Stimulated activated CD8-positive, alpha-beta memory T cell treated with anti-CD3 and anti-CD28 coated beads, Interleukin-7, amount 100 ng/mL, for 24 hours (primary cell): Measurements from ENCODE around the gene AHRR.
A peak's percentile ranks its signal among the peaks of the same experiment; 100 is the strongest.
"Not testable (repeated sequence)": the region's sequence is repeated elsewhere in the genome, so short reads cannot be mapped to it uniquely, and the experiment has no call there.

Experiments used
- DNase-seq: peaks from one replicate; pipeline ENCODE4 v3.0.0-alpha.2; 2020; ENCODE audit warnings: low read depth

AHRR gene

DNA sequence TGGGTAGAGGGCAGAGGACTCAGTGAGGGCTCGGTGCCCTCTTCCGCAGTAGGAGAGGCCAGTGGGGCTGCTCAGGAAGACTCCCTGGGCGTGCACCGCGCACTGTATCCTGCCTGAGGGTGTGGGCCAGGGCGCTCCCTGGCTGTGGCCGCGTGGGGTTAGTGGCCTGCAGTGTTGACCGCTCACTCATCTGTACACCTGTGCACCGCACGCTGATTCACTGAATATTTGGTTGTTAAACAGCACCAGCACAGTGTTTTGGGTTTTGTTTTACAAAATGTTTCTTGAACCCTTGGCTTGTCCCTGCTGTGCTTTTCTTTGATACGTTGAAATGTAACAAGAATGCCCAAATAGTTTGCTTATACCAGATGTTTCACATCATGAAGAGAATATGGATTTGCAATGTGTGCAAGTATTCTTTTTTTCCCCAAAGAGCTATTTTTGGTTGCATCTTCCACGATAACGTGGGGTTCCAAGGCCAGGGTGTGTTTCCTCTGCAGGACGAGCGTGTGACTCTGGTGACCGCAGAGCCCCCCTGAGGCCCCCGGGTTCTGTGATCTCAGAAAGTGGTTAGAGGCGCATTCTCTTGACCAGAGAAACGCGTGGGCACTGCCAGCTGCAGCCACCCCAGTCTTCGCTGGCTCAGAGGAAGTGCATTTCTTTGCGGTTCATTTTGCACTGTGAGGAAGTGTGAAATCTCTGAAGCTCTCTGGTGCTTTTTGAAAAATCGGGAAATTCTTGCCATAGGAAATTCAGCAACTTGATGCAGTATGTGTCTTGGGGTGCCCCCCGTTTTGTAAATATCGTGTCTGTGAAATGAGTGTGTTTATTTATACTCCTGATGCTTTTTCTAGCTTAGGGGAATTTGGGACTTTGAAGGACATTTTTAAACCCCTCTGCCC, 46.9 kb downstream of the AHRR start:
- DNase-seq = no peak

GRCh38 chr5:369151-369868, 47.8 kb downstream of the AHRR start:
- no peak for DNase-seq

DNA sequence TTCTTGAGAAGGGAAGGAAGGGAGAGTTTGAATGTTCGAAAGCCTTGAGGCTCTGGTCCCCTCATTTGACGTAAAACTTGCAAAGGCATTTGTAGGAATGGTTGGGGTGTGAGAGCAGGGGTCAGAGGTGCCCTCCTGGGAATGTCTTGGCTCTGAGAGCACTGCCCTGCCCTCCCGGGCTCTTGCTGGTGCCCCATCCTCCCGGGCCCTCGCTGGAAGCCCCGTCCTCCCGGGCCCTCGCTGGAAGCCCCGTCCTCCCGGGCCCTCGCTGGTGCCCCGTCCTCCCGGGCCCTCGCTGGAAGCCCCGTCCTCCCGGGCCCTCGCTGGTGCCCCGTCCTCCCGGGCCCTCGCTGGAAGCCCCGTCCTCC, 48.3 kb downstream of the AHRR start:
- not testable (repeated sequence) for DNase-seq

- no peak for DNase-seq
These were observed 48.9 kb downstream of the AHRR start for GRCh38 chr5:370311-370958.

DNA sequence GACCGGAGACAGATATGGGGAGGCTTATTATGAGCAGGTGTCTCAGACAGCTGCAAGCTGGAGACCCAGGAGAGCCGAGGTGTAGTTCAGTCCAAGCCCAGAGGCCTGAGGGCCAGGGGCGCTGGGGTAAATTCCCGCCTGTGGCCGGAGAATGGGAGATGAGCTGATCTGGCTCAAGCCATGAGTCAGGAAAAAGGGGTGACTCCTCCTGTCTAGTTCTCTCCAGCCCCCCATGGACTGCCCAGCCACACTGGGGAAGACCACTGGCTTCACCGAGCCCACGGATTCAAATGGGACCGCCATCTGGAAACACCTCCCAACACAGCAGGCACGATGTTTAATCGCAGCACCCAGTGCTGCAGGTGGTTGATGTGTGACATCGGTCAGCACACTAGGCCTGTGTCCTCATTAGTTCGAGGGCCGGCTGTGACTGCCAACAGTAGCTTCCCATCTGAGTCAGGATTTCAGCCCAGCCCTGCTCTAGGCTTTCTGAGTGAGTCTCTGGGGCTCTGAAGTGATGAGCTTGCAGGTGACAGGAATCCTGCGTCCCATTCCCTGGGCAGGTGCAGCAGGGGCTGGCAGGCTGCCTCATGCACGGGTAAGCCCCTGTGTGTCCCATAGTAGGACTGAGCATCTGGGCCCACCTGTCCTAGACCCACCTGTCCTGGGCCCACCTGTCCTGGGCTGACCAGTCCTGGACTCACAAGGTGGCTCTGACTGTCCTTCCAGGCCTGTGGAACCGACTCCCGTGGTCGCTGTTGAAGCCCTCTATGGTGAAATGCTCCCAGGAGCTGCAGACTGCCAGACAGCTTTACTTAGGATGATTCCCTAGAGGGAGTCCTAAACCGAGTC, 49.7 kb downstream of the AHRR start:
- DNase-seq = no peak

DNA sequence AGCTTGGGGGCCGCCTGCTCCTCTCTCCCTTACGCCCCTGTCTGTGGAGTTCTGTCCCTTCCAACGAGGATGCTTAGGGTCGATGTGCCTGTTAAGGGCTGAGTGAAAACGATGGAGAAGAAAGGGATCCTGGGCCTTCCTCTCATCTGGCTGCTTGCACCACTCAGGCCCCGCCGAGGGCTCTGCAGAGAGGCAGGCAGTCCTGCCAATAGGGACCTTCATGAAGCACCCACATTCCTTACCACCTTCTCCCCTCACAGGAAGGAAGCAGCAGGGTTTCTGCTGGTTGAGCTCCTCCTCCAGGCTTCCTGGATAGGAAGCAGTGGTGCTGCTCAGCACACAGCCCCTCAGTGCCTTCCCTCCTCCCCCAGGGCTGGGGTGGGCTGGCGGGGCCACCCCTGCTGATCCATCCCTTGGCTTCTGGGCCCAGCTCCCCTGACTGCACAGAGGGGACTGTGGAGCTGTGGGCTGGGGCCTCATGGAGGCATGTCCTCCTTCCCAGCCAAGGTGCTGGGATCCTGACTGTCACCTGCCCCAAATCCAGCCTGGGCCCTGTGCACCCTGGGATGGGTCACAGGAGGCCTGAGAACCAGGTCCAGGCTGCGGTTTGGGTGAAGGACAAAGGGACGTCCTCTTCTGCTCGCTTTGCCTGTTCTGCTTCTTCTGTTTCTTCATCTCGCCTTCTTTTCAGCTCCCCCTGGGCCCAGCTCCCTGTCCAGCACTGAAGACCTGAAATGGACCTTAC, 50.5 kb downstream of the AHRR start:
- DNase-seq = no peak

DNA sequence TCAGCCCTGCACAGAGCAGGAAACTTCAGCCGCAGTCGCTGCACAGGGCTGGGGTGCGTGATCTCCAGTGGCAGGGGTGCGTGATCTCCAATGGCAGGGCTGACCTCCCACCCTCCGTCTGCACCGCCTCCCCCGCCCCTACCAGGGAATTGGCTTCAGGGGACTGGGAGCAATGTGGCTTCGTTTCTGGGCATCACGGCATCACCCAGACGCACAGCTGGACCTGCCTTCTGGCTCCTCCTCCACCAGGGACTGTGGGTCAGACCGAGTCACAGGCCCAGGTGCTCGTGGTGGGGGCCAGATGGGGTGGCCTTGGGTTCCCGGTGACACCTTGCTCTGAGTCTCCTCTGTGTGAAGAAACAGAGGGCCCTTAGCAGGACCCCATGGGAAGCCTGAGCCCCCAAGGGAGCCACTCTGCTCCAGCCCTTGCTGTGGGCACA, 51.1 kb downstream of the AHRR start:
- DNase-seq = no peak

DNA sequence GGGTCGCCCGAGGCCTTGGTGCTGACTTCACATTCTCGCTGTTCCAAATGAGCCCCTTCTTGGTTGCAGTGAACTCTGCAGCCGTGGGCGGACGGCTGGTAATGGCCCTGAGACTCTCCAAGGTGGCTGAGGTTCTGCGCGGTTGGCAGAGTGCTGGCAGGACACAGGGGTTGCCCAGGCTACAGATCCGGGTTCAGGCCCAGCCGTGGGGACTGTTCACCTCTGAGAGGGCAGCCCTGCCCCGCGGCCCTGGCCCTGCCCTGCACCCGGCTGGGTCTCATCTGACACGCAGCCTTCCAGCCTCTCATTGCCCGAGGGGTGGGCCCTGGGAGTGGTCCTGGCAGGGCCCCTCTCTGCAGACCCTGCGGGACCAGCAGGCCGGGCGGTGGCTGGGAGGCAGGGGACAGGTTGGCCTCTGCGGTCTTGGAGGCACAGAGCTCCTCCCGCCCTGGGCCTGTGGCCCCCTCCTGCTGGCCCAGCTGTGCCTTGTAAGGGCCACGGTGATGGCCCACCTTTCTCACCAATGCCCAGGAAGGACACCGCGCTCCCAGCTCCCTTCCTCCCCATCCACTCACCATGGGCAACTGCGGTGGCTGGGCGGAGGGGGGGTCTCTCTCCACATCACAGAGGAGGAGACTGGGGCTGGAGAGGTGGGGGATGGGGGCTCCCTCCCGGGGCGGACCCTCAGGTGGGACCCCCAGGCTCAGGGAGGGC, 51.6 kb downstream of the AHRR start:
- DNase-seq = no peak

- DNase-seq = peak; percentile 59
These were observed 52.4 kb downstream of the AHRR start for GRCh38 chr5:373710-374602.

- no peak for DNase-seq
These were observed 53.3 kb downstream of the AHRR start for GRCh38 chr5:374631-375335.

DNA sequence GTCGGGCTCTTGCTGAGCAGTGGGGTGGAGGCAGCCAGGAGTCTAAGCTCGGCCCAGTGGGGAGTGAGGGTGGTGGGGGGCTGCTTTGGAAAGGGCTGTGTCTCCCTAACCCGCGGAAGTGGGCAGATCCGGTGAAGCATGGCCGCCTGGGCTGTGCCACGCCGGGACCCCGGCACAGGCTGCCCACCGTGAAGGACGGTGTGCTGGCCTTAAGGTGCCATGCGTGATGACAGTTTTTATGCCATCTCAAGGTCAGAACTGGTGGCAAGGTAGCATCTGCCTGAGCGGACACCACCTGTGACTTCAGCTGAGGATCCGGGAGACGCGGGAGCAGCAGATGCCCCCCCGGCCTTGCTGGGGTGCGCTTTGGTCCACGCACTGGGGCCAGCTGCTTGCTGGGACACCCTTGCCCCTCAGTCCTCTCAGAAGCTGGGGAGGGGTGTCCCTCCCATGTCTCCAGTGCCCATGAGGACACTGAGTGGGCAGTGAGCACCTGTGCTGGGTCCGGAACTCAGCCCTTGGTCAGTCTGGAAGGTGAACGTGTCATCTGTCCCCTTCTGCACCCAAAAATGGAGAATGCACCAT, 53.9 kb downstream of the AHRR start:
- DNase-seq = no peak

DNA sequence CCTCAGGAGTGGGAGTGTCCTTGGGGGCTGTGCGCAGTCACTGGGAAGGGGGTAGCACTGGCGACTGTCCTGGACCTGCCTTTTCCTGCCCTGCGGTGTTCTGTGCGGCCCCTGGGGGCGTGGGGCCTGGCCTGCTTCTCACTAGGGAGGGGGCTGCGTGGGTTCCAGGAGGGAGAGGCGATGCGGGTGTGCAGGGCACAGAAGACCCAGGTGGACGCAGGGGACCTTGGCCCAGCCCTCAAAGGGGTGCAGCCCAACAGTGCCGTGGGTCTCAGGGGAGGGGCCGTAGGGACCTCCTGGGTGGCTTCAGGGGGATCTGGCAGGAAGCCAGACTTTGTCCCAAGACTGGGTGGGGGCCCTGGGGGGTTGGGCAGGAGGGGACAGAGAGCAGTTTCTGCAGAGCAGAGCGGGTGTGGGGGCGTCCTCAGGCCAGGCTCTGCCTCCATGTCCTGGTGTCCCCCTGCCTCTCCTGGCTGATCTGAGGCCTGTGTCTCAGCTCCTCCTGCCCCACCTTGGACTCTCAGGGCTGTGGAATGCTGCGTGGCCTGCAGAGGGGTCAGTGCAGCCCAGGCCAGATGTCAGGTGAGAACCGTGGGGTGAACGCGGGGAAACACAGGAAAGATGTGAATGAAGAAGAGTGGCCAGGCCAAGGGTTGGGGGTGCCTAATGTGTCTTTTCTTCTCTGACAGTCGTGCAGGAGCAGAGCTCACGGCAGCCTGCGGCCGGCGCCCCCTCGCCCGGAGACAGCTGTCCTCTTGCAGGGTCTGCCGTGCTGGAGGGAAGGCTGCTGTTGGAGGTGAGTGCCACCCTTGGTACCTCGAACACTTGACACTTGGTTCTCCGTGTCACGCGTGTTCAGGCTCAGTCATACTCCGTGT, 54.6 kb downstream of the AHRR start:
- no peak for DNase-seq

DNA sequence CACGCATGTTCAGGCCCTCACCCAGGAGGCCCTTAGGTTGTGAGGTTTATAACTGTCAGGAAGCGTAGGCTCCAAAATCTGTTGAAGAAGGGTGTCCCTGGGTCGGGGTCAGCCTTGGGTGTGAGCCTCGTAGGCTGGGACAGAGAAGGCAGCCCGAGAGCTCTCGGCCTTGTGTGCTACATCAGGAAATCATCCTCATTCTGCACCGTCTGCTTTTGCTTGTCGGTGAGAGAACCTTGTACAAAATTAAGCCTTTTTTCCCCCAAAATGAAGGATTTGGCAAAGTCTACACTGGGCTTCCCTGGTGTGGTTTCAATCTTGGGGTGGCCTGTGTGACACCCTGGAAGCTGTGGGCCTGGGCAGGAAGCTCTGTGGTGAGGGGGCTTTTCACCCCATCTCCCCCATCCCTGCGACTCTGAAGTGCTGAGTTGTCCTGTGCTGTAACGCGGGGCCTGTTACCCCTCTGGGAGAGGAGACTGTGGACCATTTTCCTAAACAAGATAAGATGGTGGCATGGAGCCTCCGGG, 55.3 kb downstream of the AHRR start:
- DNase-seq = no peak

- no peak for DNase-seq
These were observed 55.9 kb downstream of the AHRR start for GRCh38 chr5:377326-377981.

DNA sequence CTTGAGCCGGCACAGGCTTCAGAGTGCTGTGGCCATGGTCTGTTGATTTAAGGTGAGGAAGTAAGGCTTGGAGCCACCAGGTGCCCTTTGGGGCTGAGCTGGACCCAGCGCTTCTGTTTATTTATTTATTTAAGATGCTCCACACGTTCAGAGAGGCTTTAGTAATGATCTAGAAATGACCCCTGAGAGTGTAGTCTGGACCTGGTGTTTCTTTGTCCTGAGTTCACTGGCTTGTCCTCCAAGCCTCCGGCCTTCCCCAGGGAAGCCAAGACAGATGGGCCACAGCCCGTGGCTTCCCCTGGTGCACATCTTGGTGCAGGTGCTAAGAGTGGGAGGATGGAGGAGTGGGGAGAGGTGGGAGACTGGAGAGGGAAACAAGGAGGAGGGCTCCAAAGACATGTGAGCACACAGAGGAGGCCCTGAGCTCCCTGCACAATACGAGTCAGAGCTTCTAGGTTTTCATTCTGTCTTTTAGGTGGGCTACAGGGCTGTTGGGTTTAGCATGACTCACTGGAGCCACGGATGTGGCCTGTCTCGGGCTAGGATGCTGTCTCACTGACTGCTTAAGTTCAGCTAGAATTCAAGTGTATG, 56.9 kb downstream of the AHRR start:
- DNase-seq = no peak
